GM13977 (cell line): ENCODE data around the gene KNG1.

Source experiments
- DNase-seq: peaks from one replicate; pipeline ENCODE4 v3.0.0; 2012; ENCODE audit warnings: low spot score
- in situ Hi-C: fragments of 300-500 bp; cut with MboI; formaldehyde crosslinking; loops from one replicate; pipeline ENCODE4 v1.12.0; 2022; ENCODE audit warnings: low sequenced_read_pairs, low pct_unique_long_range_greater_than_20kb, mixed read lengths, inconsistent platforms; ENCODE audit not compliant: unreplicated experiment
- TF ChIP-seq, protein P1 (sequence below): IDR thresholded peaks from 2 replicates; pipeline ENCODE4 v1.5.1; 2012; ENCODE audit warnings: mild to moderate bottlenecking, control low read depth; ENCODE audit not compliant: insufficient read depth; ENCODE audit errors: extremely low read depth, missing control alignments

Gene KNG1

GRCh38 chr3:186754871-186755270, 37.7 kb downstream of the KNG1 start:
- DNase-seq: no peak
- TF ChIP-seq, protein P1, sequence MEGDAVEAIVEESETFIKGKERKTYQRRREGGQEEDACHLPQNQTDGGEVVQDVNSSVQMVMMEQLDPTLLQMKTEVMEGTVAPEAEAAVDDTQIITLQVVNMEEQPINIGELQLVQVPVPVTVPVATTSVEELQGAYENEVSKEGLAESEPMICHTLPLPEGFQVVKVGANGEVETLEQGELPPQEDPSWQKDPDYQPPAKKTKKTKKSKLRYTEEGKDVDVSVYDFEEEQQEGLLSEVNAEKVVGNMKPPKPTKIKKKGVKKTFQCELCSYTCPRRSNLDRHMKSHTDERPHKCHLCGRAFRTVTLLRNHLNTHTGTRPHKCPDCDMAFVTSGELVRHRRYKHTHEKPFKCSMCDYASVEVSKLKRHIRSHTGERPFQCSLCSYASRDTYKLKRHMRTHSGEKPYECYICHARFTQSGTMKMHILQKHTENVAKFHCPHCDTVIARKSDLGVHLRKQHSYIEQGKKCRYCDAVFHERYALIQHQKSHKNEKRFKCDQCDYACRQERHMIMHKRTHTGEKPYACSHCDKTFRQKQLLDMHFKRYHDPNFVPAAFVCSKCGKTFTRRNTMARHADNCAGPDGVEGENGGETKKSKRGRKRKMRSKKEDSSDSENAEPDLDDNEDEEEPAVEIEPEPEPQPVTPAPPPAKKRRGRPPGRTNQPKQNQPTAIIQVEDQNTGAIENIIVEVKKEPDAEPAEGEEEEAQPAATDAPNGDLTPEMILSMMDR: no peak
- in situ Hi-C loops: no loop called here

GRCh38 chr3:186757214-186757613, 40.1 kb downstream of the KNG1 start:
- TF ChIP-seq, protein P1: no peak
- in situ Hi-C loops: no loop called here

GRCh38 chr3:186757686-186758220, 40.6 kb downstream of the KNG1 start:
- in situ Hi-C loops: no loop called here
- DNase-seq: no peak
- TF ChIP-seq, protein P1: no peak

More at GRCh38 chr3:186757214-186757613, 40.1 kb downstream of the KNG1 start:
- no peak for DNase-seq

DNA sequence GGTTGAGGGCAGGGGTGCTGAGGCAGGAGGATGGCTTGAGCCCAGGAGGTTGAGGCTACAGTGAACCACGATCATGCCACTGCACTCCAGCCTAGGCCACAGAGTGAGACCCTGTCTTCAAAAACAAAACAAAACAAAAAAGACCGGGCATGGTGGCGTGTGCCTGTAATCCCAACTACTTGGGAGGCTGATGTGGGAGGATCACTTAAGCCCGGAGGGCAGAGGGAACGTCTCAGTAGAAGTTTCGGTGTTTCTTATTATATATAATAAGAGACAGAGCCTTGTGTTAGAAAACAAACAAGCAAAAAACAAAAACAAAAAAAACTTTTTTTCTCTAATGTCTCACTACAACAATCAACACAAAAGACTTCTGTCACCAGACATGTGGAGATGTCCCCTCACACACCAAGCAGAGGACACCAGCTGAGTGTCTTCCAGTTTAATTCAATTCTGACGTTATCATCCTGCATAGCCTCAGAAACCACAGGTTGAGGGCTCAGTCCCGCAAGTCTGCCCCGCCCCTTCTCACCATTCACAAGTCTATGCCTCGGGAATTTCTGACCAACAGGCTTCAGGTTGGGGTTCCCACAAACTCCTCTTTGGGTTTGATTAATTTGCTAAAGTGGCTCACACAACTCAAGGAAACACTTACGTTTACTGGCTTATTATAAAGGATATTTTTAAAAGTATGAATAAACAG, 42.2 kb downstream of the KNG1 start:
- TF ChIP-seq, protein P1: no peak
- in situ Hi-C loops: no loop called here

DNA sequence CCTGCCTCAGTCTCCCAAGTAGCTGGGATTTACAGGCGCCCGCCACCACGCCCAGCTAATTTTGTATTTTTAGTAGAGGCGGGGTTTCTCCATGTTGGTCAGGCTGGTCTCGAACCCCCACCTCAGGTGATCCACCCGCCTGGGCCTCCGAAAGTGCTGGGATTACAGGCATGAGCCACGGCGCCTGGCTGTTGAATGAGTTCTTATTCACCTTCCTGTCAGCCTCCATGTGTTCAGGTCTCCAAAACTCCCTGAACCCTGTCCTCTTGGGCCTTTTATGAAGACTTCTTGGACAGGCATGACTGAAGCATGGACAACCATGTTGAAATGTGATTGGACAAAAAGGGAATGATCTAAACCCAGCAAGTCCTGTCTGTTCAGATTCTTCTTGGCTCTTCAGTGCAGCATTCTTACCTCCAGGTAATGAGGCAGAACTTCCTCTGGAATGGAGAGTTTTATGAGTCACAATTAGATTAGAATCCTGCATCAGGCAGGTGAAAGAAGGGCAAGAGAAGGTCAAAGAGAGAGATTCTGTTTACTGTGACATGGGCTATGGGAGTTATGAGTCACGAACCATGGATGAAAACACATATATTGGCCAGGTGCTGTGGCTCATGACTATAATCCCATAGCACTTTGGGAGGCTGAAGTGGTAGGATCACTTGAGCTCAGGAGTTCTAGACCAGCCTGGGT, 43.1 kb downstream of the KNG1 start:
- DNase-seq: no peak
- TF ChIP-seq, protein P1: no peak
- in situ Hi-C loops: no loop called here

More for the DNA sequence above, 42.2 kb downstream of the KNG1 start:
- no peak for DNase-seq

DNA sequence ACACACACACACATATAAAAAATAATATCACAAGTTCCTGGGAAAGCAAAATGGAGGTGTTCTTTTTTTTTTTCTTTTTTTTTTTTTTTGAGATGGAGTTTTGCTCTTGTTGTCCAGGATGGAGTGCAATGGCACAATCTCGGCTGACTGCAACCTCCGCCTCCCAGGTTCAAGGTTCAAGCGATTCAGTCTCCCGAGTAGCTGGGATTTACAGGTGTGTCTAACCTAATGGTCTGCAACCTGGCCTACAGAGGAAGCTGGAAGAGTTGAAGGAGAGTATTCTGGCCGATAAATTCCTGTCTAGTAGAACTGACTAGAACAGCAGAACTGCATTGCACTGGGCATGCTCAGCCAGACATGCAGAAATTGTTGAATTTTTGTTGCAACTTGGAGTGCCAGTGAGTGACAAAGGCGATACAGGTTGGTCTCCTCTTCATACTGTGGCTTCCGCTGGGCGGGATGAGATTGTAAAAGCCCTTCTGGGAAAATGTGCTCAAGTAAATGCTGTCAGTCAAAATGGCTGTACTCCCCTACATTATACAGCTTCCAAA, 43.8 kb downstream of the KNG1 start:
- TF ChIP-seq, protein P1: no peak
- DNase-seq: no peak
- in situ Hi-C loops: no loop called here
